GM19240 (cell line): ENCODE data around the gene INTS2.
"Not testable (repeated sequence)": the region's sequence is repeated elsewhere in the genome, so short reads cannot be mapped to it uniquely, and the experiment has no call there.

Source experiments
- DNase-seq: peaks from one replicate; pipeline ENCODE4 v3.0.0; 2011; ENCODE audit warnings: low spot score; ENCODE audit not compliant: insufficient read length

Gene INTS2

GRCh38 chr17:61852857-61853256, 74.9 kb downstream of the INTS2 start:
- DNase-seq, result no peak

- DNase-seq, result no peak
Observed at GRCh38 chr17:61849674-61850073, 78.1 kb downstream of the INTS2 start.

GRCh38 chr17:61848896-61849295, 78.9 kb downstream of the INTS2 start:
- no peak for DNase-seq

GRCh38 chr17:61848247-61848646, 79.5 kb downstream of the INTS2 start:
- DNase-seq, result no peak

GRCh38 chr17:61847659-61848058, 80.1 kb downstream of the INTS2 start:
- no peak for DNase-seq

- DNase-seq, result no peak
Observed at GRCh38 chr17:61846761-61847375, 80.9 kb downstream of the INTS2 start.

GRCh38 chr17:61846088-61846487, 81.7 kb downstream of the INTS2 start:
- no peak for DNase-seq

GRCh38 chr17:61843435-61843834, 84.3 kb downstream of the INTS2 start:
- DNase-seq, result no peak

GRCh38 chr17:61842899-61843298, 84.9 kb downstream of the INTS2 start:
- no peak for DNase-seq

GRCh38 chr17:61839300-61839786, 88.4 kb downstream of the INTS2 start:
- no peak for DNase-seq

GRCh38 chr17:61837175-61838051, 90.4 kb downstream of the INTS2 start:
- no peak for DNase-seq

- no peak for DNase-seq
Observed at GRCh38 chr17:61836266-61837174, 91.3 kb downstream of the INTS2 start.

GRCh38 chr17:61835606-61836005, 92.2 kb downstream of the INTS2 start:
- no peak for DNase-seq

- DNase-seq, result no peak
Observed at GRCh38 chr17:61834610-61835009, 93.2 kb downstream of the INTS2 start.

GRCh38 chr17:61833536-61834193, 94.1 kb downstream of the INTS2 start:
- no peak for DNase-seq

- no peak for DNase-seq
Observed at GRCh38 chr17:61832463-61832862, 95.3 kb downstream of the INTS2 start.

- DNase-seq, result no peak
Observed at GRCh38 chr17:61831099-61831498, 96.7 kb downstream of the INTS2 start.

- DNase-seq, result no peak
Observed at GRCh38 chr17:61828694-61829093, 99.1 kb downstream of the INTS2 start.

GRCh38 chr17:61827649-61828395, 100.0 kb downstream of the INTS2 start:
- no peak for DNase-seq

- not testable (repeated sequence) for DNase-seq
Observed at GRCh38 chr17:61826866-61827265, 100.9 kb downstream of the INTS2 start.
